ENCODE data around the gene TVP23C.
"Not testable (repeated sequence)": the region's sequence is repeated elsewhere in the genome, so short reads cannot be mapped to it uniquely, and the experiment has no call there.

The TVP23C gene

GRCh38 chr17:15563375-15563857 lies at the start of gene TVP23C:
Gene TVP23C (minus strand): TSS chr17:15563483. CDS start chr17:15563448, 35 bp downstream.
- peak; percentile 44 for DNase-seq

DNA sequence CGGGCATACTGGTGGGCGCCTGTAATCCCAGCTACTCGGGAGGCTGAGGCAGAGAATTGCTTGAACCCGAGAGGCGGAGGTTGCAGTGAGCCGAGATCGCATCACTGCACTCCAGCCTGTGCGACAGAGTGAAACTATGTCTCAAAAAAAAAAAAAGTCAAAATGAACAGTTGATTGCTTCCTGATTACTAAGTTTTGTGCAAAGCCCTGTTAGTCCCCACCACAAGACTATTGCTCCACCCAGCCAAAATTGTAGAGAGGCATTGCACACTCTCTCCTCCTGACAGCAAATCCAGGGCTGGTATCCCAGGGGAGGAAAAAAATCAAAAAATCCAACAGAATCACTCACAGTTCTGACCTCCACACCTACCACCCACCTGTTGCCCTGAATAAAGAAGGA lies 29.7 kb upstream of the TVP23C start:
- DNase-seq = not testable (repeated sequence)

DNA sequence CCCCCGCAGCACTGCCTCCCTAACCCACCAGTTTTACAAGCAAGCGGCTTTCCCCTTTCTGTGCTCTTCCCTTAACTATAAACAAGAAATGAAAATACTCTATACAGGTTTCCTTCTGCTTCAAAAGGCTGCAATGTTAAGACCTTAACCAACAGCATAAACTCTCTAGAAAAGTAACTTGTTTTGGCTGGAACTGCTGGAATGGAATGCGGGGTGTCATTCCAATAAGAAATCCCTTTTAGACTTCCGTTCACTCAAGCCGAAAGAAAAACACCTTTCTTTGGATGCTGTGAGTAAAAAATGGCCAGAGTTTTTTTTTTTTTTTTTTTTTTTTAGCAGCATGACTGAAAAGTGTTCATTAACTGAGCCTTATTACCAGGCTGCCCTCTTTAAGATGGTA lies 28.7 kb upstream of the TVP23C start:
- DNase-seq = not testable (repeated sequence)

DNA sequence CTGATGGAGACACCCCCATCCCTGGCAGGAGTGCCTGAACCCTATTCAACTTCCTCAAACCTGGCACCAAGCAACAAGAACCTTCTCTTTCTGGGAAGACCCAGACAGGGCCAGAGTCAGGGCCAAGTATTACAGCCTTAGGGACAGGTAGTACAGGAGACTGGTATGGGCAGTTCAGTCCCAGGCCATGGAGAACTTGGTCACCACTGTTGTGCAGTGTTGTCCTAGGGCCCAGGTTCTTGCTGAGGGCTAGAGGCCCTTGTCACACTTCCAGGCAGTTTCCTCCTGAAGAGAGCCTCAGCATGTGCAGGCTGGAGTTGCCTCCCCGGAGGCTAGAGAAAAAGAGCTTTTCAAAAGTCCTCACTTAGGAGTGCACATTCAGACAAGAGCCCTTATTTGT lies 27.6 kb upstream of the TVP23C start:
- DNase-seq = not testable (repeated sequence)

- not testable (repeated sequence) for DNase-seq
Observed at GRCh38 chr17:15589544-15590536, 26.6 kb upstream of the TVP23C start.

DNA sequence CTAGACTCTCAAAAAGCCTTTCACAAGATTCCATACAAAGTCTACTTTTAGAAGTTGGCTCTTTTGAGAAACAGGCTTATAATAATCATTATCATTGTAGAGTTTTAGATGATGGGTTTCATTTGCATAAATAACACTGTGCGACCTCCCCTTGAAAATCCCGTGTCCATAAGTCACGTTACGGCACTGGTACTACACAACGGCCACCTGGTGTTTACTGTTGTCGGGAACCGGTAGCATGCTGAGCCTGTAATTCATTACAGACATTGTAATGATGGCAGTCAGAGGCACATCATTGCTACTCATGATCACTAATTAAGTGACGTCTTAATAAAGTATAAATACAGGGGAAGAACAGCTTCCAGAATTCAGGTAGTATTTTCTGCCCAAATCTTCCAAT lies 24.7 kb upstream of the TVP23C start:
- DNase-seq = peak; percentile 3

DNA sequence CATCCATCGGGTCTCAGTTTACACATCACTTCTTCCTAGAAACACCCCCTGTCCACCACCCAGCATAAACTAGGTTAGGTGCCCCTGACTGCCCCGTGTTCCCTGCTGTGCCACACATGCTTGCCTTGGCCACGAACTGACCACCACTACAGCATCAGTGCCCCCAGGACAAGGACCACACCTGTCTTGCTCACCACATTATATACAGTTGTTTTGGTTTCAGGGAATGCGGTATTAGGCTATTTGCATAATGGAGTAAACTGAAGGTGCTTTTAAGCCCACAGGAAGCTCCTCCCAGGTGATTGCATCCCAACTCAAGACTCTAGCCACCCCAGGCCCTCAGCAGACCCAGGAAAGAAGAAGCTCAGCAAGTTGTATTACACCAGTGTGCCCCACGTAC lies 20.0 kb upstream of the TVP23C start:
- not testable (repeated sequence) for DNase-seq

DNA sequence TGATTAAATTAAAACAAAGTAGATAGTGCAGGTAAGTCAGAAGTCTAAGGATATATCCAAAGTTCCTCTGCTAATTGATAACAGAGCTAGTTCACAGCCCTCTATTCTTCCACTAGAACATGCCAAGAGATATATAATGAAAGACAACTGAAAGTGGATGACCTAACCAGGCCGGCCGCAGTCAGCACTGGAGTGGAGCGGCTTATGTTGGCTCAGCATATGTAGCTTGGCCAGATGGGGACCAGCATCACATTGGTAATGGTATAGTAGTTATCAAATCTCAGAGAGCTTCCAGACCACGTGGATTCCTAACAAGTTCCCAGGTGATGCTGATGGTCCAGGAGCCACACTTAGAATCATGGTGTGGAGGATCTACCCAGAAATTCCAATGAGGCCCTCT lies 18.2 kb upstream of the TVP23C start:
- DNase-seq = not testable (repeated sequence)

GRCh38 chr17:15576848-15577247 lies 13.6 kb upstream of the TVP23C start:
- DNase-seq = not testable (repeated sequence)

GRCh38 chr17:15574660-15575059 lies 11.4 kb upstream of the TVP23C start:
- DNase-seq = not testable (repeated sequence)

- not testable (repeated sequence) for DNase-seq
Observed at GRCh38 chr17:15573870-15574269, 10.6 kb upstream of the TVP23C start.

DNA sequence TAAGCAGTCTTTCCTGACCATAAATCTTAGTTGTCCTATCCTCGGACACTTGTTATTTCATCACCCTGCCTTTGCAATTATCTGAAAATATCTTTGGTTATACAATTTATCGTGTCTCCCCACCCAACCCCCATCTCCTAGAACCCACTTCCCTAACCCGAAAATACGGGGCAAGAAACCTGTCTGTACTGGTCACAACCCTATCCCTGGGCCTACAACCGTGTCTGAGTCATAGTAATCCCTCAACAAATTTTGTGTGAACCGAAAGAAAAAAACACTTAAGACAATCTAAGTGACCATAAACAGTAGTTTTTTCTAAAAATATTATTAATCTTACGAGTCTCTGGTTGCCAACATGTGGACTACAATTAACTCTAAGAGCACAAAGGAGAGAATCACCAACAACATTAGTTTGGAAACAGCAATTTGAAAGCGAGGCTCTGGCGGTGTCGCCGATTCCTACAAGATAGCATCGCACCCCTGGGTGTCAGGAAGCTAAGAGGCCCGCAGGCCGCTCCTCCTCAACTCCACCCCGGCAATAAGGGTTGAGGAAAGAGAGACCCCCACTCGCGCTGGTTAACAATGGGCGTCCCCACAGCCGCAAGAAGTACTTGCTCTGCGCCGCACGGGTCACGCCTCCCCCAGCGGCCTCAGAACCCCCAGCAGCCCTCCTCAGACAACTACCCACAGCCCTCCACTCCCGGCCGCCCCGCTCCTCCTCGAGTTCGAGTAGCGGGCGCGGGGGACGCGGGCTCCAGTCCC lies 489 bp downstream of the TVP23C start:
- not testable (repeated sequence) for DNase-seq

DNA sequence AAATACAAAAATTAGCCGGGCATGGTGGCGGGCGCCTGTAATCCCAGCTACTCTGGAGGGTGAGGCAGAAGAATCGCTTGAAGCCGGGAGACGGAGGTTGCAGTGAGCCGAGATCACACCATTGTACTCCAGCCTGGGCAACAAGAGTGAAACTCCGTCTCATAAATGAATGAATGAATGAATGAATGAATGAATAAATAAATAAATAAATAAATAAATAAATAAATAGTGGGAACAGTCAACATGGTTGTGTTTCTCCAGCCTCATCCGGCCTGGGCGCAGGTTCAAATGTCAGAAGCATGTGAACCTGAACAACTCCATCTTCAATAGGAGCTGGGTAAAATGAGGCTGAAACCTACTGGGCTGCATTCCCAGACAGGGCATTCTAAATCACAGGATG lies 1.8 kb downstream of the TVP23C start:
- not testable (repeated sequence) for DNase-seq

- not testable (repeated sequence) for DNase-seq
Observed at GRCh38 chr17:15558403-15559105, 4.7 kb downstream of the TVP23C start.

DNA sequence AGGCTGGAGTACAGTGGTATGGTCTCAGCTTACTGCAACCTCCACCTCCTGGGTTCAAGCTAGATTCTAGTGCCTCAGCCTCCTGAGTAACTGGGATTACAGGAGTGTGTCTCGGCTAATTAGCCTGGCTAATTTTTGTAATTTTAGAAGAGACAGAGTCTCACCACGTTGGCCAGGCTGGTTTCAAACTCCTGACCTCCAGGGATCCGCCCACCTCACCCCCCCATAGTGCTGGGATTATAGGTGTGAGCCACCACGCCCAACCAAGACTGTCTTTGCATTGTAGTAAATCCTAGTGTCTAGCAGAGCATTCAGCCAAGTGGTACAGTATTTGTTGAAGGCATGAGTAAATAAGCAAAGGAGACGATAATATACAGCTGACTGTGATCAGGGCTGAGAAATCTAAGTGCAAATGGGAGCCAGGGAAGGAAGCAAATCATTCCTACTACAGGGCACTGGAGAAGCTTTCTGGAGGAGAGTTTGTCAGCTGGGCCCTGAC lies 5.9 kb downstream of the TVP23C start:
- DNase-seq = not testable (repeated sequence)

- DNase-seq = not testable (repeated sequence)
Observed at GRCh38 chr17:15552932-15553331, 10.4 kb downstream of the TVP23C start.

DNA sequence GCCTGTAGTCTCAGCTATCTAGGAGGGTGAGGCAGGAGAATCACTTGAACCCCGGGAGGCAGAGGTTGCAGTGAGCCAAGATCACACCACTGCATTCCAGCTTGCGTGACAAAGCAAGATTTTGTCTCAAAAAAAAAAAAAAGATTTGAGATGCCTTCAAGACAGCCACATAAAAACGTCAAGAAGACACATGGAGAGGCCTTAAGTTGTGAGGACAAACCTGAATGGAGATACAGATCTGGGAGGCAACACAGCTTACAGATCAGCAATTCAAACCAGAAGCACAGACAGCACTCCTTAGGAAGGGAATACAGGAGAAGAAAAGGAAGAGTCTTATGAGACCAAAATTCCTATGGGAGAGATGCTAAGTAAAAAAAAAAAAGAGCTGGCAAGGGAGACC lies 13.7 kb downstream of the TVP23C start:
- not testable (repeated sequence) for DNase-seq

DNA sequence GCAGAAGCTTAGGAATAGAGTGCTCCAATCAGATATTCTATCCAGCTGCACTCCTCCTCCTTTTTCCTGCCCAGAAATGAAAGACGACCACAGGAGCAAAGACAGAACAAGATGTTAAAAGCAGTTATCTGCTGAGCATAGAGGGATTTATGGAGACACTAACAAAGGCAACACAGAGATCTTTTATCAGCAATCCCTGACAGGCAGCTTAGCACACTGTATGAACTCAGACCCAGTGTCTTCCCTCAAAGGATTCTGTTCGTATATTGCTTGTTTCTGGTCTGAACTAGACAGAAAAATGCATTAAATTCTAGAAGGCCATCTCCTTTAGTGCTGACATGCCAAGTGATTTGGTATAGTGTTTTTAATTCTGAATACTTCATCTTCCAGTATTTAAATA lies 16.7 kb downstream of the TVP23C start:
- not testable (repeated sequence) for DNase-seq

DNA sequence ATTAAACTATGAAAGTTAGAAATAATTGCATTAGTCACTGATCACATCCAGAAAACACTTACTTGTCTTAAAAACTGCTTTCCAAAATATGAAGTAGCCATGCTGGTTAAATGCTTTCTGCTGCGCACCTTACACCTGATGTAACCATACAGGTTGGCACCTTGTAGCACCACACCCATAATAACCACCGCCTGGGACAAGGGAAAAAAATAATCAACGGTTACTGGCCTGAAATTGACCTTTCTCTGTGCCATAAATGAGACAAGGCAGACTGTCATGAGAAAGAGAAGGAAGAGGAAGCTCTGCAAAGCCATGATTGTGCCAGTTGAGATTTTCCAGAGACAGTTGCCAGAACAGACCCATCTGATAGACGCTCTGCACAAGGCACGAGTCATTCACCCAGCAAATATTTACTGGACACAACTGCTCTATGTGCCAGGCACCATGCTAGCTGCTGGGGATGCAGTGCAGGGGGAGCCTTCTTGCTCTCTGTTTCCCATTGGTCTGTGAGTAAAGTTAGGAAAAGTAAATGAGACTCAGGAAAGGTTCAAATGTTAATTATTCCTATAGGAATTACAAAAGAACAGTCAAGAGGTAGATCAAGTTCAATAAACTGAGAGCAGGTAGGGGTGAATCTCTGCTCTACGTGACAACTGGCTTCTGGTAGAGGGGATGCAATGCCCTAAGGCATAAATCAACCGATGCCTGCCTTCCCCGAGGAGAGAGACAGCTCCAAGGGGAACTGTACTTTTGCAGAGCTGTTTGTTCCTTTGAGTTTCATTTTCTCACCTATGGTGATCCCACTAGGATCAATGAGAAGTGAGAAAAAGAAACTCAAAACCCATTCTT lies 22.7 kb downstream of the TVP23C start:
- not testable (repeated sequence) for DNase-seq

GRCh38 chr17:15533122-15533521 lies 30.2 kb downstream of the TVP23C start:
- not testable (repeated sequence) for DNase-seq
